ENCODE data around the gene SH3RF2.

GRCh38 chr5:145938776-145939539 lies 2.6 kb downstream of the SH3RF2 start:
- TF ChIP-seq, protein P1, sequence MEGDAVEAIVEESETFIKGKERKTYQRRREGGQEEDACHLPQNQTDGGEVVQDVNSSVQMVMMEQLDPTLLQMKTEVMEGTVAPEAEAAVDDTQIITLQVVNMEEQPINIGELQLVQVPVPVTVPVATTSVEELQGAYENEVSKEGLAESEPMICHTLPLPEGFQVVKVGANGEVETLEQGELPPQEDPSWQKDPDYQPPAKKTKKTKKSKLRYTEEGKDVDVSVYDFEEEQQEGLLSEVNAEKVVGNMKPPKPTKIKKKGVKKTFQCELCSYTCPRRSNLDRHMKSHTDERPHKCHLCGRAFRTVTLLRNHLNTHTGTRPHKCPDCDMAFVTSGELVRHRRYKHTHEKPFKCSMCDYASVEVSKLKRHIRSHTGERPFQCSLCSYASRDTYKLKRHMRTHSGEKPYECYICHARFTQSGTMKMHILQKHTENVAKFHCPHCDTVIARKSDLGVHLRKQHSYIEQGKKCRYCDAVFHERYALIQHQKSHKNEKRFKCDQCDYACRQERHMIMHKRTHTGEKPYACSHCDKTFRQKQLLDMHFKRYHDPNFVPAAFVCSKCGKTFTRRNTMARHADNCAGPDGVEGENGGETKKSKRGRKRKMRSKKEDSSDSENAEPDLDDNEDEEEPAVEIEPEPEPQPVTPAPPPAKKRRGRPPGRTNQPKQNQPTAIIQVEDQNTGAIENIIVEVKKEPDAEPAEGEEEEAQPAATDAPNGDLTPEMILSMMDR (conservative IDR thresholded peaks at IDR 0.05; ENCODE audit: low read length), result no peak
- no peak for TF ChIP-seq EZH2phosphoT487 (IDR thresholded peaks at IDR 0.05; ENCODE audit: borderline replicate concordance, low read depth, low read length)

Data from OCI-LY7 (cell line).